Stimulated activated CD4-positive, alpha-beta T cell treated with anti-CD3 and anti-CD28 coated beads, Interleukin-12 subunit alpha, Interleukin-12 subunit beta, amount 100 ng/mL, for 24 hours (primary cell): Measurements from ENCODE around the gene PDE8B.

ENCODE experiments used
- DNase-seq, 2 experiments: peaks; one replicate each; pipeline ENCODE4 v3.0.0-alpha.2; 2020; ENCODE audit warnings: low read depth in 2 of 2

PDE8B gene

GRCh38 chr5:77398458-77398857, 188.0 kb downstream of the PDE8B start:
- no peak for DNase-seq

- DNase-seq, result no peak
Observed at GRCh38 chr5:77398896-77399295, 188.4 kb downstream of the PDE8B start.

DNA sequence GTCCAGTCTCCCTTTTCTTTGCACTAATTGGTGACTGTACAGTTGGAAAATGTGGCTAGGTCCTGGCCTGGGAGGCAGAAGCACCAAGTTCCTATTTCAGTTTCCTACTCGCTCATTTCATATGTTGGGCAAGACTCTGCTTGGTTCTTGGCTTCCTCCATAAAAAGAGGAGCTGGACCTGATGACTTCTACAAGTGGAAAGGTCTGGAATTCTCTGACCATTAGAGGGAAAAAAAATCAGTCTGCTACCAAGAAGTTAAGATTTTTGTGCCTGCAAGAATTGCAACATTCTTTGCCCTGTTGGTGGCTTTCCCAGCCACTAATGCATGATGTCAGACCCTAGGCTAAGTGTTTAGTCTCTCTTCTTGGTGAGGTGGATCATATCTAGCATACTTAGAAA, 190.2 kb downstream of the PDE8B start:
- DNase-seq, result no peak

DNA sequence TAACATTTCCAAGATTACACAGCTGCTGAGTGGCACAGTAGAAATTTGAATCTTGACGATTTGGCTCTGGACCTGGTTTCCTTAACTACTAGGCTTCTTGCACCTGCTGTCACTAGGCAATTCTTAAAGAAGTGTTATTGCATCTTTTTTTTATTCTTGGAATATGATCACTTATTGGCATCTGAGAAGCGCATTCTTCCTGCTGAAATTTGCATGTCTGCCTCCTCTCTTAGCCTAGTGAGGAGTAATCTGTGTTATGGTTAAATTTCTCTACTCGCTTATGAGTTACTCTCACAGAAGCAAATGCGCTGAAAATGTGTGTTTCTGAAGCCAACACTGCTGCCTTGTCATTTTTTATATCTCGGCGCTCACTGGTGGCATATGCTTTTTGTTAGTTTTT, 192.3 kb downstream of the PDE8B start:
- no peak for DNase-seq

DNA sequence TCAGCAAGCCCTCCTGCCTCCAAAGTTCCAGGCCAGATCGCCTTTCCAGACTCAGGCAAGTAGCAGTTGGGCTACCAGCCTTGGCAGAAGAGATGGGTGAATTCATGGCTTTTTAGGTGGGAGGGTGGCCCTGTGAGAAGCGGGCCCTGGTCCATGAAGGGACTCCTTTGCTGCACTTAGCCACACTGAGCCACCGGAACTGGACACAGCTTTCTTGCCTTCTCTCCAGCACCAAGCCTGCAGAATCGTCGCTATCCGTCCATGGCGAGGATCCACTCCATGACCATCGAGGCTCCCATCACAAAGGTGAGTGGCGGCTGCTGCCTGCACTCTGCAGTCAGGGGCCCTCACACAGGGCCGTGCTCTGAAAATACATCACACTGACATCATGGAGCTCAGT, 196.7 kb downstream of the PDE8B start:
- no peak for DNase-seq

GRCh38 chr5:77409870-77410621, 199.6 kb downstream of the PDE8B start:
- no peak for DNase-seq

DNA sequence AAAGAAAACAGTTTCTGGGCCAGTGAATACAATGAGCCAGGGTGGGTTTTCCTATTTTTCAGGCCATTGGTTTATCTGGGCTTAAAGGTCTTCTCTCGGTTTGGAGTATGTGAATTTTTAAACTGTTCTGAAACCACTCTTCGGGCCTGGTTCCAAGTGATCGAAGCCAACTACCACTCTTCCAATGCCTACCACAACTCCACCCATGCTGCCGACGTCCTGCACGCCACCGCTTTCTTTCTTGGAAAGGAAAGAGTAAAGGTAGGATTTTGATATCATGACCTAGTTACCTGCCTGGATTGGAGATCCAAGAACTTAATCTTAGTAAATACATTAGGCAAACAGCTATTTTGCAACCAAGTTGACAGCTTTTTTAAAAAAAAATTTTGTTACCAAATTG, 202.6 kb downstream of the PDE8B start:
- no peak for DNase-seq

DNA sequence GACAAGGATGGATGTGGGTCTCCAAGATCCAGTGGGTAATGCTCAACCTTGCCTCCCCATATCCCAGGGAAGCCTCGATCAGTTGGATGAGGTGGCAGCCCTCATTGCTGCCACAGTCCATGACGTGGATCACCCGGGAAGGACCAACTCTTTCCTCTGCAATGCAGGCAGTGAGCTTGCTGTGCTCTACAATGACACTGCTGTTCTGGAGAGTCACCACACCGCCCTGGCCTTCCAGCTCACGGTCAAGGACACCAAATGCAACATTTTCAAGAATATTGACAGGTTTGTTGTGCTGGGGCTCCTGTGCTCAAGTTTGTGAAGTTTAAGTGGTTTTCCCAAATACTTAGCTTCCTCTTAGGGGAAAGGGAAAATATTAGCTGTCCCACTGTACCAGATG, 207.7 kb downstream of the PDE8B start:
- no peak for DNase-seq

- DNase-seq, result no peak
Observed at GRCh38 chr5:77418601-77419581, 208.4 kb downstream of the PDE8B start.

DNA sequence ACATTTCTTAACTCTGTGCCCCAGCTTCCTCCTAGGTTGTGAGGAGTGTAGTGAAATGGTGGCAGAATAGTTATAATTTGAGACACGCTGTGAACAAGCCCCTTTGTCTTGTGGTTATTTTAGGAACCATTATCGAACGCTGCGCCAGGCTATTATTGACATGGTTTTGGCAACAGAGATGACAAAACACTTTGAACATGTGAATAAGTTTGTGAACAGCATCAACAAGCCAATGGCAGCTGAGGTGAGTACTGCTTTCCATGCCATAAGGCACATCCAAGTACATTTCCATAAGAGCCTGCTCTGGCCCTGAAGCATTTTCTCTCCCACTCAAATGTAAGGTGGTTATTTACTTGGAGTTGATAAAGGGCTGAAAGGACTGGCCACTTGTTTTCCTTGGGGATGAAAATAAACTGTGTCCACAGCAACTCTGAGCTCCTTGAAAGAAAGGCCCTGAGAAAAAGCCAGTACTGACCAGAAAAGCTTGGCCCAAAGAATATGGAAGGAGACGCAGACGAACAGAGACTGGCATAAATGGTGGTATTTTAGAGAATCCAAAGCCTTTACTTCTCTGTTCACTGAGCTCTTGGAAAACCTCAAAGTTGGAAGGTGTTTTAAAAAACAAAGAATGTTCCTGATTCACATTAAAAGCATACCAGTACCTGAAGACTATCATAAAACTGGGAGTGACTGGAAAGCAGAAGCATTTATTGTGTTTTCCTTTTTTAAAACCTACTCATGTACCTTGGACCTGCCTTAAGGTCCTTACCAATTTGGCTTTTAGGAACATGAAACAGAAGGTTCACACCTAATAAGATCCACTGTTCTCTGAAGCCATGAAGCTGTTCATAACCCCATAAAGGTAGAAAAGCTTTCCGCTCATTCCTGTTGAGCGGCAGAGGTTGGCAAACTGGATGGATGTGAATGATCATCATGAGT, 209.4 kb downstream of the PDE8B start:
- no peak for DNase-seq

GRCh38 chr5:77420940-77421339, 210.5 kb downstream of the PDE8B start:
- DNase-seq, result no peak

DNA sequence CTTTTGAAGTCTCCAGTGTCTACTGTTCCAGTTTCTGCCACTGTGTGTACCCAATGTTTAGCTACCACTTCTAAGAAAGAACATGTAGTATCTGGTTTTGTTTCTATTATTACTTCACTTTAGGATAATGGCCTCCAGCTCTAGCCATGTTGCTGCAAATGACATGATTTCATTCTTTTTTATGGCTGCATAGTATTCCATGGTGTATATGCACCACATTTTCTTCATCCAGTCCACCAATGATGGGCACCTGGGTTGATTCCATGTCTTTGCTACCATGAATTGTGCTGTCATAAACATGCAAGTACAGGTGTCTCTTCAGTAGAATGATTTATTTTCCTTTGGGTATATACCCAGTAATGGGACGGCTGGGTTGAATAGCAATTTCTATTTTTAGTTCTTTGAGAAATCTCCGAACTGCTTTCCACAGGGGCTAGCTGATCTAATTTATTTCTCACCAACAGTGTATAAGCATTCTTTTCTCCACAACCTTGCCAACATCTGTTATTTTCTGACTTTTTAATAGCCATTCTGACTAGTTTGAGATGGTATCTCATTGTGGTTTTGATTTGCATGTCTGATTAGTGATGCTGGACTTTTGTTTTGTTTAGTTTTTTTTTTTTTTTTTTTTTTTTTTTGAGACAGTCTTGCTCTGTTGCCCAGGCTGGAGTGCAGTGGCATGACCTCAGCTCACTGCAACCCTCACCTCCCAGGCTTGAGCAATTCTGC, 212.7 kb downstream of the PDE8B start:
- no peak for DNase-seq

DNA sequence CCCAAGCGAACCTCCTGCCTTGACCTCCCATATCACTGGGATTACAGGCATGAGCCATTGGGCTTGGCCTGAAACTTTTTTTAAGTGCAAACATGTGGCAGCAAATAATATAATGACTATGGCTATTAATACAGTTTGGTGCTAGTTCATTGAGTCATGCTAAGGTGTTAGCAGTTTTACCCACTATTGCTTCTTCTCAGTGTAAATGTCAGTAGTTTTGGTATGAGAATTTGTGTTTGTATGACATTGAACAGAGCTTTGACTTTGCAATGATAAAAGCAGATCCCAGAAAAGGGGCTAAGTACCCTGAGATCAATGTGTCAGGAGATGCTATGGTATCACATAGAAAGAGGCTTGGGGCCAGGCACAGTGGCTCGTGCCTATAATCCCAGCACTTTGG, 214.4 kb downstream of the PDE8B start:
- no peak for DNase-seq

GRCh38 chr5:77425420-77425819, 214.9 kb downstream of the PDE8B start:
- no peak for DNase-seq

DNA sequence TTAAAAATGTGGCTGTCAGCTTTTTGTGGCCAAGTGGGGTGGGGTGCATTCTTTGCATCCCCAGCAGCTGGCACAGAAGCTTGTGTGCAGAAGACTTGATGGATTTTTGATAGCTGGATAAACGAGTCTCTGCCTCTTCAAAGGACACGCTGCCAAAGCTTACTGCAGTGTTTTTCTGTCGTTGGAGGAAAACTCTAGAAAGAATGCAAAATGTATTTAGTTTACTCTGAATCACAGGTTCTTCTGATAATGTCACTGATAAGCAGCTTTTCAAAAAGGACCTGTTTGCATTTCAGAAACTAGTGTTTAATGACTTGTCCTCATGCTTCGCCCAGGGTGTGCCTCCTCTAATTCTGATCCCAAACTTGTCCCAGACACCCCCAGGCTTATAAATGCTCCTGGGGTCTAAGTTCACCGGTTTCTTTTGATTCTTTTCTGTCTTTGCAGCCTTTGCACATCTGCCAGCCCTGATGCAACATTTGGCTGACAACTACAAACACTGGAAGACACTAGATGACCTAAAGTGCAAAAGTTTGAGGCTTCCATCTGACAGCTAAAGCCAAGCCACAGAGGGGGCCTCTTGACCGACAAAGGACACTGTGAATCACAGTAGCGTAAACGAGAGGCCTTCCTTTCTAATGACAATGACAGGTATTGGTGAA, 215.6 kb downstream of the PDE8B start:
- no peak for DNase-seq

- DNase-seq, result no peak
Observed at GRCh38 chr5:77426670-77427069, 216.2 kb downstream of the PDE8B start.

DNA sequence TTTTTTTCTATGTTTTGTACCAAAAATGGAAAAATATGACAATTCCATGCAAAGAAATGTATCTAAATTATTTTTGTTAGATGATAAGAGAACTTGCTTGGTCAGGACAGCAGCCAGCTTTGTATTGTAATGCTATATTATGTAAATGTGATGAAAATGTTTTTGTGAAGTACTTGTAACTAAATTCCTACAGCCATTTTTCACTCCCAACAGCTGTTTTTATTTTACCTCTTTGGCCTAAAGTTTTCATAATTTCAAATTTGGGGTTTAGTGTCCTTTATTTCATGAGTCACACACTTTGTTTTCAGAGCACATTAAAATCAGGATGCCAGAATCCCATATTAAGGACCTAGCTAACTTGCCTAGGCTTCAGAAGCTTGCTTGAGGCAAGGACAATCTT, 217.5 kb downstream of the PDE8B start:
- no peak for DNase-seq

GRCh38 chr5:77428526-77428925, 218.0 kb downstream of the PDE8B start:
- no peak for DNase-seq

- DNase-seq, result no peak
Observed at GRCh38 chr5:77430726-77431125, 220.2 kb downstream of the PDE8B start.

- DNase-seq, result no peak
Observed at GRCh38 chr5:77431286-77431685, 220.8 kb downstream of the PDE8B start.

DNA sequence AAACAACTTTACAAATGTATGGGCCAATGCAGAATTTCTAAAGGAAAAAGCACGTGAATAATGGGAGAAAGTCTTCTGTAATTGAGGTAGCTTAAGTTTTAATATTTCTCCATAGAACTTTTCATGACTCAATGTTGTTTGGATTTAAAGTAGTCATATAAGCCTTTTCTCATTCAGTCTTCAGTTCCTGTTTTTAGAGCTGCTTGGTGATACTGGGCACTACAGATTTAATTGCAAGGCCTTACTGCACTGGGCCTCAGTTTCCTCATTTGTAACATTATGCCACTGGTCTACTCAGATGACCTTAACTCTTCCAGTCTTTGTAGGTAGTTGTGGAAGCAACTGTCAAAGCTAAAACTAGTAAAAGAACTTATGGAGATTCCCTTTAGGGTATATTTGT, 221.2 kb downstream of the PDE8B start:
- no peak for DNase-seq
